ENCODE results near the gene SYT3. TPM values are rescaled to one million over a fixed set of nuclear protein-coding genes. Genes with fewer than 3 reads are reported as not detected.

The SYT3 gene
- total RNA-seq, 1 experiment from 2014 or later = 0.18 TPM

DNA sequence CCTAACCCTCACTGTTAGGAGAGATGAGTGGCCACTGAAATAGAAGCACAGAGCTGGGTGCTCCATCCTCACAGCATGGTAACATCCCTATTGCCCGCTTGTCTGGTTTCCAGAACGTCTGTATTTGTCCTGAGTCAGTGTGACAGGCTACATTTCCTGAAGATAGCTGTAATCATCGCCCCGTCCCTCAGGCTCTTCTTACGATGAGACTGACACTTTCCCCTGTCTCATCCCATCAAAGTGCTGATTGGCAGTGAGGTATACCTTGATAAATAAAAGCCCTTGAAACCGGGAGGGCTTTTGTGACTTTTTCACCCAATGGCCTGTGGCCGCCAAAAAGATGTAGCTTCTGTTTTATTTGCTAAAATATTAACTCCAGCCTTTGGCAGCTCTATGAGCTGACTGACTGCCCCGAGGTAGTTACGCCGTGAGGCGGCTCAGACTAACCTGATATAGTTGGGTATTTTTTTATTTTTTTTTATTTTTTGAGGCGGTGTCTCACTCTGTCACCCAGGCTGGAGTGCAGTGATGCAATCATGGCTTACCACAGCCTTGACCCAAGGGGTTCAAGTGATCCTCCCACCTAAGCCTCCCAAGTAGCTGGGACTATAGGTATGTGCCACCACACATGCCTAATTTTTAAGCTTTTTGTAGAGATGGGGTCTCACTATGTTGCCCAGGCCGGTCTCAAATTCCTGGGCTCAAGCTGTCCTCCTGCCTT is 65.8 kb downstream of the SYT3 start:
- no peak overlapping the region for H3K4me3 ChIP-seq (ENCODE audit: low read length)
- no peak for ATAC-seq
- H3F3A ChIP-seq (ENCODE audit: low read length, unreplicated experiment) = no peaks in the 10 kb centered on the region
- intact Hi-C loops (cut with micrococcal nuclease) = no loop called here
- no peaks in the 10 kb centered on the region for H4K20me1 ChIP-seq (ENCODE audit: low read length)
- no peaks in the 10 kb centered on the region for H3K79me2 ChIP-seq (ENCODE audit: low read length)
- peaks cover 39% of the 10 kb centered on the region for H3K27me3 ChIP-seq (ENCODE audit: low read length)
- BruUV-seq (replicated peaks) = no TSS peak
- H3K36me3 ChIP-seq (ENCODE audit: low read depth, low read length) = no peaks in the 10 kb centered on the region
- no peak overlapping the region for H3K9ac ChIP-seq (ENCODE audit: low read length)
- no peak for TF ChIP-seq EZH2 (IDR thresholded peaks at IDR 0.05; ENCODE audit: low read length, unreplicated experiment)
- TF ChIP-seq, protein P1, sequence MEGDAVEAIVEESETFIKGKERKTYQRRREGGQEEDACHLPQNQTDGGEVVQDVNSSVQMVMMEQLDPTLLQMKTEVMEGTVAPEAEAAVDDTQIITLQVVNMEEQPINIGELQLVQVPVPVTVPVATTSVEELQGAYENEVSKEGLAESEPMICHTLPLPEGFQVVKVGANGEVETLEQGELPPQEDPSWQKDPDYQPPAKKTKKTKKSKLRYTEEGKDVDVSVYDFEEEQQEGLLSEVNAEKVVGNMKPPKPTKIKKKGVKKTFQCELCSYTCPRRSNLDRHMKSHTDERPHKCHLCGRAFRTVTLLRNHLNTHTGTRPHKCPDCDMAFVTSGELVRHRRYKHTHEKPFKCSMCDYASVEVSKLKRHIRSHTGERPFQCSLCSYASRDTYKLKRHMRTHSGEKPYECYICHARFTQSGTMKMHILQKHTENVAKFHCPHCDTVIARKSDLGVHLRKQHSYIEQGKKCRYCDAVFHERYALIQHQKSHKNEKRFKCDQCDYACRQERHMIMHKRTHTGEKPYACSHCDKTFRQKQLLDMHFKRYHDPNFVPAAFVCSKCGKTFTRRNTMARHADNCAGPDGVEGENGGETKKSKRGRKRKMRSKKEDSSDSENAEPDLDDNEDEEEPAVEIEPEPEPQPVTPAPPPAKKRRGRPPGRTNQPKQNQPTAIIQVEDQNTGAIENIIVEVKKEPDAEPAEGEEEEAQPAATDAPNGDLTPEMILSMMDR (conservative IDR thresholded peaks at IDR 0.05; ENCODE audit: low read depth, low read length) = no peak
- TF ChIP-seq EZH2phosphoT487 (IDR thresholded peaks at IDR 0.05; ENCODE audit: borderline replicate concordance, low read length) = no peak
- H3K9me2 ChIP-seq (replicated peaks; ENCODE audit: low read length) = no peaks in the 10 kb centered on the region
- POLR2A ChIA-PET (ENCODE audit: unreplicated experiment) = no interaction called here
- H3K4me1 ChIP-seq (ENCODE audit: insufficient read depth, low read length) = no peaks in the 10 kb centered on the region
- H3K4me2 ChIP-seq (ENCODE audit: low read length) = no peak overlapping the region
- CTCF ChIA-PET = no interaction called here
- no peak for DNase-seq
- H2AFZ ChIP-seq (ENCODE audit: low read length) = no peak overlapping the region
- H3K9me3 ChIP-seq (ENCODE audit: low read length) = no peaks in the 10 kb centered on the region
- no peak overlapping the region for H3K27ac ChIP-seq (ENCODE audit: low read length)

Other genes starting within 250 kb of the SYT3 start
- not detected in 2 replicates for gene SPIB, start 220.9 kb downstream of the SYT3 start, total RNA-seq (2014; rRNA removed)
- gene MYBPC2, start 207.0 kb downstream of the SYT3 start, total RNA-seq (2014; rRNA removed) = not detected in 2 replicates
- 228 and 286 TPM in 2 replicates for gene EMC10, start 163.4 kb downstream of the SYT3 start, total RNA-seq (2014; rRNA removed)
- gene GARIN5A, start 163.0 kb downstream of the SYT3 start, total RNA-seq (2014; rRNA removed) = 3.5 and 6.2 TPM in 2 replicates
- gene JOSD2, start 128.7 kb downstream of the SYT3 start, total RNA-seq (2014; rRNA removed) = 60.8 and 71.5 TPM in 2 replicates
- gene ASPDH, start 126.0 kb downstream of the SYT3 start, total RNA-seq (2014; rRNA removed) = not detected in 2 replicates
- 0.26 and 0.52 TPM in 2 replicates for gene LRRC4B, start 71.4 kb downstream of the SYT3 start, total RNA-seq (2014; rRNA removed)
- gene C19orf81, start 9.6 kb upstream of the SYT3 start, total RNA-seq (2014; rRNA removed) = 5.7 and 20.0 TPM in 2 replicates
- gene SHANK1, start 79.9 kb upstream of the SYT3 start, total RNA-seq (2014; rRNA removed) = 0.12 and 0.47 TPM in 2 replicates
- gene CLEC11A, start 83.5 kb upstream of the SYT3 start, total RNA-seq (2014; rRNA removed) = 2.3 and 2.4 TPM in 2 replicates
- not detected in 2 replicates for gene GPR32, start 130.6 kb upstream of the SYT3 start, total RNA-seq (2014; rRNA removed)
- gene ACP4, start 150.5 kb upstream of the SYT3 start, total RNA-seq (2014; rRNA removed) = not detected in 2 replicates
- not detected in 2 replicates for gene KLK1, start 183.9 kb upstream of the SYT3 start, total RNA-seq (2014; rRNA removed)
- gene KLK15, start 193.7 kb upstream of the SYT3 start, total RNA-seq (2014; rRNA removed) = 1.3 TPM in 1 of 2 replicates, not detected in the other
- not detected in 2 replicates for gene KLK3, start 215.0 kb upstream of the SYT3 start, total RNA-seq (2014; rRNA removed)
- gene KLK2, start 233.6 kb upstream of the SYT3 start, total RNA-seq (2014; rRNA removed) = not detected in 2 replicates